HG03521 (cell line): ENCODE results near the gene KNDC1.
"Not testable (repeated sequence)": the region's sequence is repeated elsewhere in the genome, so short reads cannot be mapped to it uniquely, and the experiment has no call there.

Experiments used
- ATAC-seq: cut with Tn5 transposase; IDR thresholded peaks from one replicate; pipeline ENCODE4 v1.9.1; 2021; ENCODE audit warnings: mild to moderate bottlenecking, moderate library complexity; ENCODE audit not compliant: unreplicated experiment

The KNDC1 gene

DNA sequence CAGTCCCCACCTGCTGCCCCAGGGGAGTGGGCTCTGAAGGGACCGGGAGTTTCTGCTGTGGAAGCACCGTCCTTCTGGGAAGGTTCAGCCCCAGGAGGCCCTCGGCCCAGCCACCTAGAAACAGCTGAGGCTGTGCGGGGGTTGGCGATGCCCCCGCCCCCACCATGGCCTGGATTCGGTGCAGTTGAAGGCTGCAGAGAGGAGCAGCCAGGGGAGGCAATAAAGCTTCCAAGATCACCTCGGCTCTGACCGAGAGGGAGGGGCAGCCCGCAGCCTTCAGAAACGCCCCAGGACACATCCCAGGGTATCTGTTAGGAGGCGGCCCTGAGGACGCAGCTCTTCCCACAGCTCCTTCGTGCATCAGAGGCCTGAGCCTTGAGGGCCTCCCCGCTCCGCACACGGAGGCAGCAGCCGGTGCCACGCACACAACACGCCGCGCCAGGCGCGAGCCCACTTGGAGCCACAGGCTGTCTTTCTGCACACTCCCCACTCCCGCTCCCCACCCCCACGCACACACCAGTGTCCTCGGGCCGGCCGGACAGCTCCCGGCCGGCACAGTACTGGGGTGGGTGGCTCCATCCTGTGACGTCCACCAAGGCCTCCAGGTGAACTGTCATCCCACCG lies 1.6 kb downstream of the KNDC1 start:
- no peak for ATAC-seq

DNA sequence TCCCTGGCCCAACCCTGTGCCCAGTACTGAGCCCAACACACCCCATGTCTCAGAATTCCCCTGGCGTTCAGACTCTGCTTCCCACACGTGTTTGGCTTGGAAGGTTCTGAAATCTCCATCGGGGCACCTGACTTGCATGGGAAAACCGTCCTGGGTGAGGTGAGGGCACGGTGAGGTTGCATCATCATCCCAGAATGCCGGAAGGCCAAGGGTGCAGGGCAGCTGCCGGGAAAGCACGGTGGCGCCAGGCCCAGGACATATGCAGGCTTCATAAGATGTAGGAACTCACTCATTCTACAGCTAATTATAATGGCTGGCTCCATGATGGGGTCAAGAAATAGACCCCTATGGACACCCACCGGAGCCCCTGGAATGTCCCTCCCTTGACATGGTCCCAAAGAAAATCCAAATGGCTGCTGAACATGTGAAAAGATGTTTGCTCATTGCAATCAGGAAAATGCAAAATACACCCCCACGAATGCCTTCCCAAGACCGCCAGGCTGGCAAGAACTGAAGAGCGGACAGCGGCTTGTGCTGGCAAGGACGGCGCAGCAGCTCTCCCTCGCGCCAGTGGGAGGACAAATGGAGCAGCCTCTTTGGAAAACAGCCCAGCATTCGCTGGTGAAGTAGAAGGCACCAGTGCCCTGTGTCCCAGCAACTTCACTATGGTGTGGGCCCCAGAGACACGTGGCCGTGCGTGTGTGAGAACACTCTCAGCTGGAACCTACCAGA lies 2.3 kb downstream of the KNDC1 start:
- ATAC-seq: no peak

GRCh38 chr10:133162910-133163856 lies 3.2 kb downstream of the KNDC1 start:
- ATAC-seq: no peak

DNA sequence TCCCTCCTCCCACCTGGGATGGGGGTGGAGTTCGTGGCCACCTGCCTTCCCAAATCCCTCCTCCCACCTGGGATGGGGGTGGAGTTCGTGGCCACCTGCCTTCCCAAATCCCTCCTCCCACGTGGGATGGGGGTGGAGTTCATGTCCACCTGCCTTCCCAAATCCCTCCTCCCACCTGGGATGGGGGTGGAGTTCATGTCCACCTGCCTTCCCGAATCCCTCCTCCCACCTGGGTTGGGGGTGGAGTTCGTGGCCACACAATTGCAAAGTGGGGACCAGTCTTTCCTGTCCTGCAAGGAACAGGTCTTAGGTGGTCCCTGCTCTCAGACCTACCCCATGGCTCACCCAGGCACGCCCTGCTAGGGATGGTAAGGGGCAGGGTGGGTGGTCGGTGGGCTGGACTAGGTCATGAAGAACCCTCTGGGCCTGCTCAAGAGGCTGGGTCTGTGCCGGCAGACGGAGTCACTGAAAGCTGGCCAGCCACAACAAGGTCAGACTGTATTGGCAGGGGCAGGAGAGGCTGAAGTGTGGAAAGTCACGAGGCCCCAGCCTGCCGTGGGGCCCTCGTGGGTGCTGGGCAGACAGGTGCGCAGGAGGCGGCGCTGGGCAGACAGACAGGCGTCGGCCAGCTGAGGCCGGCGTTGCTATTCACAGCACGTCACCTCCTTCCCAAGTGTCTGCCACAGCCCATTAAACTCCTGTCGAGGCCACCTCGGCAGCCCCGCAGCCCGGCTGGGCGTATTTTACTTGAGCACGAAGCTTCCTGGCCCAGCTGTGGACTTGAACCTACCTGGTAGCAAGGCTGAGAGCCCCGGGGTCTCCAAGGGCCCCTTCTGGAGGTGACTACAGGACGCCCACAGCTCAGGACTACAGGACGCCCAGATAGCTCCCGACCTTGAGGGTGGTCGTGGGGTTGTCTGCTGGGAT lies 4.1 kb downstream of the KNDC1 start:
- no peak for ATAC-seq

- ATAC-seq: no peak
Observed at GRCh38 chr10:133164816-133165555, 5.0 kb downstream of the KNDC1 start.

GRCh38 chr10:133165556-133166503 lies 5.8 kb downstream of the KNDC1 start:
- no peak for ATAC-seq

DNA sequence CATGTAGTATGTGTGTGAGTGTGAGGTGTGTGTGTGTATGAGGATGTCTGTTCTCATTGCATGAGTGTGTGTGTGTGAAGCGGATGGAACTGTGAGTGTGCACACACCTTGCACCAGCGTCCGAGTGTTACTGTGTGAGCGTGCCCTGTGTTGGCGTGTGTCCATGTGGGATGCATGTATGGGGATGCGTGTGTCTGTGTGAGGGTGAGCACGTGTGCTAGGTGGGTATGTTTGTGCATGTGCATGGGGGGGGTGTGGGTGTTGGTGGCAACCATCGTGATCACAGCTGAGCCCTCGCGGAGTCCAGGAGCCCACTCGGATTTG lies 6.4 kb downstream of the KNDC1 start:
- no peak for ATAC-seq

DNA sequence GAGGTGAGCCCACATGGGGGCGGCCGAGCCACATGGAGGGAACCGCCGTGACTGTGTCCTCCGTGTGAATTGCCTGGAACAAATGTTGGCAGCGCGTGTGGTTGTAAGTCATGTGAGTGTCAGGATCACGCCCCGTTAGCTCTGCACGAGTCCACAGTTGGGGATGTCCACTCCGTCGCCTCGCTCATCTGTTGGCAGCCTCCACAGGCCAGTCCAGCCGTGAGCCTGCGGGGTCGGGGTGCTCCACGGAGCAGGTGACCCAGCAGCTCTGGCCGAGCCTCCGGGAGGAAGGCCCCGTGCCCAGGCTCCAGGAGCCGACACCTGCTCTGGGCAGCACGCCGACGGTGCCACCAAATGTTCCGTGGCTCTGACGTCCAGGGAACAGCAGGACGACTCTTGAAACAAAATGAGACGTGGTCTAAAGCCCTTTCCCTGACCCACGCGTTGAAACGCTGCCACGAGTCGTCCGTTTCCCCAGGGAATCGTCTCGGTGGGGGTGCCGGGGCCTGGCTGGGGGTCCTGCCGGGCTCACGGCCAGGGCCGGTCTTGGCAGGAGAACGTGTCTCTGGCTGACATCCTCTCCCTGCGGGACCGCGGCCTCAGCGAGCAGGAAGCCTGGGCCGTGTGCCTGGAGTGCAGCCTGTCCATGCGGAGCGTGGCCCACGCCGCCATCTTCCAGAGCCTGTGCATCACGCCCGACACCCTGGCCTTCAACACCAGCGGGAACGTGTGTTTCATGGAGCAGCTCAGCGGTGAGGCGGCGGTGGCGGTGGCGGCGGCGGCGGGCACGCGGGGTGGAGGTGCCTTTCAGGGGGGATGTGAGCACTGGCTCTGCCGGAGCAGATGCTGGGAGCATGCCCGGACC lies 7.0 kb downstream of the KNDC1 start:
- no peak for ATAC-seq

- no peak for ATAC-seq
Observed at GRCh38 chr10:133167693-133168616, 7.9 kb downstream of the KNDC1 start.

- no peak for ATAC-seq
Observed at GRCh38 chr10:133168617-133169031, 8.6 kb downstream of the KNDC1 start.

DNA sequence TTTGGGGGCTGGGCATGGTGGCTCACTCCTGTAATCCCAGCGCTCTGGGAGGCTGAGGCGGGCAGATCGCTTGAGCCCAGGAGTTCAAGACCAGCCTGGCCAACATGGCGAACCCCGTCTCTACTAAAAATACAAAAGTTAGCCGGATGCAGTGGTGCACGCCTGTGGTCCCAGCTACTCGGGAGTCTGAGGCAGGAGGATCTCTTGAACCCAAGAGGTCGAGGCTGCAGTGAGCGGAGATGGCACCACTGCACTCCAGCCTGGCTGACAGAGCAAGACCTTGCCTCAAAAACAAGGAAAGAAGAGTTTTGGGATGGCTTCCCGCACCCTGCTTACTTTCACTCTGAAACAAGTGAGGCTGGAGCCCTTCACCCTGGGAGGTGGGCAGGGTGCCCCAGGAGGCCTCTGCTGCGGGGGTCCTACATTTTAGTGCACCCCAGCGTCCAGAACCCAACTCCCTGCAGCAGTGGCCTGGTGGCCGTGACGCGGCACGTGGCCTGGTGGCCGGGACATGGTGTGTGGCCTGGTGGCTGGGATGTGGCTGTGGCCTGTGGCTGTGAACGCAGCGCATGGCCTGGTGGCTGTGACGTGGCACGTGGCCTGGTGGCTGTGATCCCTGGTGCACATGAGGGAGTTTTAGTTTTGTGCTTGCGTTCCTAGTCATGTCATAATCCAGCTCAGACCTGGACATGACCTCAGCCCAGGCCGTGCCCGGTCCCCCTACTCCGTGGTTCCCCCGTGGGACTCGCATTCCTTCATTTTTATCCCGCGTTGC lies 9.3 kb downstream of the KNDC1 start:
- ATAC-seq: no peak

GRCh38 chr10:133170092-133170491 lies 10.1 kb downstream of the KNDC1 start:
- ATAC-seq: no peak

DNA sequence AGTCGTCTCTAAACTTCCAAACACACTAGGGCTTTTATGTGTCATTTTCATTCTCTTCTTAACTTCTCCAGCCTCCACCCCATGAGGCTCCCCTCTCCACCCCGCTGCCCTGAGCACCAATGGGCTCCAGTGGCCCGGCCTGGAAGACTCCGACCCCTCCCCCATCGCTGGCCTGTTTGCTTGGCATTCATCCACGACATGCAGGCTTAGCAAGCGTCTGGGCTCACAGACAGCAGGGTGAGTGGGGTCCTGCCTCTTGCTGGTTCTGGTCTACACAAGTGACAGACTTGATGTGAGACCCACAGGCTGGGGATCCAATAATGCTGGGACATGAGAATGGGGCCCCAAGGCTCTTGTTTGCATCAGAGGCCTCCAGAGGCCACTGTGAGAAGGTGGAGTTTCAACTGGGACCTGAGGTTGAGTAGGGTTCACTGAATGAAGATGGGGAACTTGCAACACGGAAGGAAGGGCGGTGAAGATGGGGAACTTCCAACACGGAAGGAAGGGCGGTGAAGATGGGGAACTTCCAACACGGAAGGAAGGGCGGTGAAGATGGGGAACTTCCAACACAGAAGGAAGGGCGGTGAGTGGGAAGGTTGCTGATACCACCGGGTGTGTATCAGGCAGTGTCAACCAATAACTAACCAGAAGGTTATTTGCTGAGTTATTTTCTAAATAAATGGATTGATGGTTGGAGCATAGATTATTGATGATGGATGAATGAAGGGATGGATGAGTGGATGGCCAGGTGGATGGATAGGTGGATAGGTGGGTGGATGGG lies 14.0 kb downstream of the KNDC1 start:
- no peak for ATAC-seq

DNA sequence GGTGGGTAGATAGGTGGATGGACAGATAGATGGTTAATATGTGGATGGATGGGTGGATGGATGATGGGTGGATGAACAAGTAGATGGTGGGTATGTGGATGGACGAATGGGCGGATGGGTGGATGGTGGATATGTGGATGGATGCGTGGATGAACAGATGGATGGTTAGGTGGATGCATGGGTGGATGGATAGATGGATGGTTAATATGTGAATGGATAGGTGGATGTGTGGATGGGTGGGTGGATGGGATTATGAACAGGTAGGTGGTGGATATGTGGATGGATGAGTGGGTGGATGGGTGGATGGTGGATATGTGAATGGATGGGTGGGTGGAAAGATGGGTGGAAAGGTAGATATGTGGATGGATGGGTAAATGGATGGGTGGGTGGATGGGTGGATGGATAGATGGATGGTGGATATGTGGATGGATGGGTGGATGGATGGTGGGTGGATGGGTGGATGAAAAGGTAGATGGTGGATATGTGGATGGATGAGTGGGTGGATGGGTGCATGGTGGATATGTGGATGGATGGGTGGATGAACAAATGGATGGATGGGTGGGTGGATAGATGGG lies 14.8 kb downstream of the KNDC1 start:
- ATAC-seq: no peak

DNA sequence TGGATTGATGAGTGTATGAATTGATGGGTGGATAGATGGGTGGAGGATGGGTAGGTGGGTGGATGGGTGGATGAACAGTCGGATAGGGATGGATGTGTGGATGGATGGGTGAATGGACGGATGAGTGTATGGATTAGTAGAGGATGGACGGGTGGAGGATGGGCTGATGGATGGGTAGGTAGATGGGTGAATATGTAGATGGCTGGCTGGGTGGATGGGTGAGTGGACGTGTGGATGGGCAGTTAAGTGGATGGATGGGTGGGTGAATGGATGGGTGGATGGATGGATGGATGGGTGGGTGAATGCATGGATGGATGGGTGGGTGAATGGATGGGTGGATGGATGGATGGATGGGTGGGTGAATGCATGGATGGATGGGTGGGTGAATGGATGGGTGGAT lies 15.6 kb downstream of the KNDC1 start:
- not testable (repeated sequence) for ATAC-seq
